GM19372 (cell line): ENCODE data around the gene SFTPD.
"Not testable (repeated sequence)": the region's sequence is repeated elsewhere in the genome, so short reads cannot be mapped to it uniquely, and the experiment has no call there.

Experiments used
- ATAC-seq: cut with Tn5 transposase; IDR thresholded peaks from one replicate; pipeline ENCODE4 v1.9.1; 2021; ENCODE audit warnings: mild to moderate bottlenecking, low read depth, moderate library complexity; ENCODE audit not compliant: unreplicated experiment

Gene SFTPD

DNA sequence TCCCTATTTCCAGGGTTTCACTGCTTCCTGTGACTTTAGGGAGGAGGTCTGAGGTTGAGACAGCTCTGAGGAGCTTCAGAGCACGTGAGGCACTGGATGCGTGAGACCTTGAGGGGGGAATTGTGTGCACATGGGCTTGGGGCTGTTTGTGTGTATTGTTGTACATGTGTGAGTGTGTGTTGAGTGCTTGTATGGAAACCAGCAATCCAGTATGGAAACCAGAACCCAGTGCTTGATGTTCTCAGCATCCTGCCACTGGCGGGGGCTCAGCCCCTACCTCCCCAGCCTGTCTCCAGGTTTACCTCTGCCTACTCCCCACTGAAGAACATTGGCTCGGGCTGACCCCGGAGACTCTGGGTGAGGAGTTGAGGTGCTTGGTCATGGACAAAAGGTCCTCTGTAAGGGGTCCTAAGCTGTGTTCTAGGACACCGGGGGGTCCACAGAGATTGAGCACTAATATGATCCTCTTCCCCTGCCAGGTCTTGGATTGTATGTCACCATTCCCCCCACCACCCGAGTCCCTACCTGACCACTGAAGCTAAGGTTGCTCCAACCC, 20.8 kb downstream of the SFTPD start:
- ATAC-seq = no peak

DNA sequence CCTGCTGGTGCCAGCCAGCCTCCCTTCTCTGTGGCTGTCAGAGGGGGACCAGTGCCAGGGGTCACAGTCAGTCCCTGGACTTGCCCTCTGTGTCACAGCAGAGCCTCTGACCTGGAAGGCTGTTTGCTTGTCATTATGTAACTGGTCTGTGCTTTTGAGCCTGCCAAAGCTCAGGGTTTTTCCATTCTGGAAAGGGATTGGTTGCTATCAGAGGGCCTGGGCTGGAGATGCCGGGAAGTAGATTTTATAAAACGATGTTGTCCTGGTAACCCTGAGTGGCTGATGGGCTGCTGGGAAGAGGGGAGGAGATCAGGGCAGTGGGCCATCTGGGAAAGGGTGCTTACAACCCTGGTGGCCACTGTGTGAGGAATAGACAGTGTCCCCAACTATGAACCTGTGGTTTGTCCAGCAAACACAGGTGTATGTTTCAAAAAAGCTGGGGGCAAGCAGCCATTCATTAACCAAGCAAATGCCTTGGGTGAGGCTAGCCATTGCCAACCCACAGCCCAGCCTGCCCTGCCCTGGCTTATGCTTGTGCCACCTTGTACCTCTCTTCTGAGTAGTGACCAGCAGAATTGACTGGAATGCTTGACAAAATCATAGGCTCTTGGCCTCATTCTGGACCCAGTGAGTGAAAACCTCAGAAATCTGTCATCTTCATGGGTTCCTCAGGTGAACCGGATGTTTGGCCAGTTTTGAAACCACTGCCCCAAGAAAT, 21.6 kb downstream of the SFTPD start:
- no peak for ATAC-seq

DNA sequence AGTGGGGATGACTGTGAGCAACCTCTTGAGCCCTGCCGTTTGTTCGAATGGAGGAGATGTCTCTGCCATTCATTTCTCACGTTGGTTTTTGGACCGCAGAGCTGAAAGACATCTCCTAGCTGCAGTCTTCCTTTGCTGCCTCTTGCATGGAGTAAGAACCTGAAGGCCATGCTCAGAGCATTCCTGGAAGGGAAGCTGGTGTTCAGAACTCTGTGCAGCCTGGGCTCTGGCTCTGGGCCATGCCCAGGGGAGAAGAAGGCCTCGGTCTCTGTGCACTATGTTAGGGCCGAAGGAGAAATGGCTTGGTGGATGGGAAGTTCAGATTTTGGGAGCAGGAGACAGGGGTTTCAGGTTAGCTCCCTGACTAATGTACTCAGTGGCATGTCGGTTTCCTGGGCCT, 22.9 kb downstream of the SFTPD start:
- no peak for ATAC-seq

DNA sequence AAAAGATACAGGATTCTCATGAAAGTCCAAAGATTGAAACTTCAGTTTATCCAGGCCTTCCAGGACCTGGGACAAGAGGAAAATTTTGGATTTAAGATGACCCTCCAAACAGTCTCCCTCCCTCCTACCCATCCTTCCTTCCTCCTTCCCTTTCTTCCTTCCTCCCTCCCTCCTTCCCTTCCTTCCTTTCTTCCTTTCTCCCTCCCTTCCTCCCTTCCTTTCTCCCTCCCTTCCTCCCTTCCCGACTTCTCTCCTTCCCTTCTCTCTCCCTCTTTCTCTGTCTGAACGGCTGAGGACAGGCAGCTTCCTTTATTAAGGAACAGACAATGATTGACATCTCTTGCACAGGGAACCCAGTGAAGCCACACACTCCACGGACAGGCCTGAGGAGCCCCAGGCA, 23.3 kb downstream of the SFTPD start:
- no peak for ATAC-seq

DNA sequence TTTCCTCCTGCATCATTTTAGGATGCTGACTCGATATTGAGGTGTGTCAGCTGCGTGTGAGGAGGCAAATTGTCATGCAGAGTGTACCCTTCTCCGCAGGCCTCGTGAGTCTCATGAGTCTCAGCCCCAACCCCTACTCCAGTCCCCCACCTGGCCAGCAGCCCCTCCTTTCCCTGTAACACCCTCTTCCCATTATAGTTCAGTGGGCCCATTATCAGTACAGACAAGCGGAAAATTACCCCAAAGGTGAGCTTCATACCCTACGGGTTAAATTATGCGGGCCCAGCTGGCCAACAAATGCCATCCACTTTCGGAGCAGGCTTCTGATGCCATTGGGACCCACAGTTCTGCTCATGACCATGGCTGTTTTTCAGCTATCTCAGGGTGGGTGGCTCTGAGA, 25.2 kb downstream of the SFTPD start:
- no peak for ATAC-seq

DNA sequence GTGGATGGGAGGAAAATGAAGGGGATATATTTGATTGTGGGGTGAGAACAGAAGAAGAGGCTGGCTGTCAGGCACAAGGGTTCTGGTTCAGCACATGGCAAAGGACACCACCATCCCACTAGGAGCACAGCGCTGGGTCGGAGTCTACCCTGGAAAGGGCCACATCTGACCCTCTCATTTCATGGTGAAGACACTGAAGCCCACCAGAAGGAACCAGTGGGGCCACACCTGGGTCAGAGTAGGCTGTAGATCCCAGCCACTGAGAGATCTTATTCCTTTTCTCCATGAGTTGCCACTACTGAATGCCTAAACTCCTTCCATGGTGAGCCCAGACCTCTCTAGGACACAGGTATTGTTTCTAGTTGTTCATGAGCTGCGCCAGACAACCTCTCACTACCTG, 25.8 kb downstream of the SFTPD start:
- no peak for ATAC-seq

DNA sequence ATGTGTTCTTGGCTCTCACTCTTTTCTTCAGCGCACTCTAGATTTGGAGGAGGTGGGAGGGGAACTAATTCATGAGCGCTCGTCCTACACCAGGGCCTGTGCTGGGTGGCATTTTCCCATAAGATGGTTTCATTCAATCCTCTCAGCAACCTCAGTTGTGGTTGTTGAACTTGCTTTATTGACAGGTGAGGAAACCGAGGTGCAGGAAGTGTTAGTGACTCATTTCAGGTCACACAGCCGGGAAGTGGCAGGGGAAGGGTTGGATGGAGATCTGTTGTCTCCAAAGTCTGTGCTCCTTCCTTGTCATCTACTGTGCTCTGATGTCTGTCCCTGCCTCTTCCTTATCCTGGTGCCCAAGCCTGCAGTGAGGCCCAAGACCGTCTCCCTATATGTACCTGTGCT, 26.9 kb downstream of the SFTPD start:
- ATAC-seq = not testable (repeated sequence)

DNA sequence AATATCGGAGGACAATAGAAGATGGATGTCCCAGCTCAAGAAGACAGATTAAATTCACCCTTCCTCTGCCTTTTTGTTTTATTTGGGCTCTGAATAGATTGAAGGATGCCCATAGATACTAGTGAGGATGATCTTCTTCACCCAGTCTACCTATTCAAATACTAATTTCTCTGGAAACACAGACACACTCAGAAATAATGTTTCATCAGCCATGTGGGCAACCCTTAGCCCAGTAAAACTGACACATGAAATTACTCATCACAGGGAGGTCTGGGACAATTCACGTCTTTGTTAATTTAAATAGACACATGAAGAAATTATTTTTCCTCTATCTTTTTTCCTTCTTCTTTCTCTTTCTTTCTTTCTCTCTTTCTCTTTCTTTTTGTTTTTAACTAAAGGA, 33.1 kb downstream of the SFTPD start:
- not testable (repeated sequence) for ATAC-seq

DNA sequence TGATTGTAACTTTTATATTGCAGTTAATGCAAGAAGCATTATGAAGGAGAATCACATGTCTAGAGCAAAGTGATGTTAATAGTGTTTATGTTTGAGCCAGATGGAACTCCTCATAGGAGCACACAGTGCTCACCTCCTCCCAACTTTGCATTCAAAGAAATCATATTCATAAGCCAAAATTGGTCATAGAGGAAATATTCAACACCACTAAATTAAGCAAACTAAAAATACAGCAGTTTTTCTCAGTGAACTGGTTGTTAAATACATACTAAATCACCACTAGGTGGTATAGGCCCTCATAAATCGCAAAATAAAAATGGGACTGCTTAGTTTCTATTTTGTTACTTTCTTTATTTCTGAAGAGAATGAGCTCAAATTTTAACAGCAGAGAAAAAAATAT, 34.4 kb downstream of the SFTPD start:
- not testable (repeated sequence) for ATAC-seq

DNA sequence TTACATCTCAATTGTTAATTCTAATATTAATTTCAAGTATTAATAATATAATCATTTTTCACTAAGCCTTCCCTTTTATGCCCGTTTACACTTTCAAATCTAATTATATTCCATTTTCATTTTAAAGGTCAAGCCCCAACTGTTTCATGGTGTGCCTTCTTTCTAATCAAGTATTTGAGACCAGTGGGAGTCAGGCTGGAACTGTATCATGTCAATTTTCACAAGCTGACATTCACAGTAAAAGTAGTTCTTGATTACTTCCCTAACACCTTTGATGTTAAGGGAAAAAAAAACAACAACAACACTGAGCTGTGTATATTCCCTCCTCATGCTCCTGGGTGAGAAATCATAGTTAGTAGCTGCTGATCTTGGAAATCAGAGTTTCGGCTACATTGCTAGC, 38.1 kb downstream of the SFTPD start:
- no peak for ATAC-seq

DNA sequence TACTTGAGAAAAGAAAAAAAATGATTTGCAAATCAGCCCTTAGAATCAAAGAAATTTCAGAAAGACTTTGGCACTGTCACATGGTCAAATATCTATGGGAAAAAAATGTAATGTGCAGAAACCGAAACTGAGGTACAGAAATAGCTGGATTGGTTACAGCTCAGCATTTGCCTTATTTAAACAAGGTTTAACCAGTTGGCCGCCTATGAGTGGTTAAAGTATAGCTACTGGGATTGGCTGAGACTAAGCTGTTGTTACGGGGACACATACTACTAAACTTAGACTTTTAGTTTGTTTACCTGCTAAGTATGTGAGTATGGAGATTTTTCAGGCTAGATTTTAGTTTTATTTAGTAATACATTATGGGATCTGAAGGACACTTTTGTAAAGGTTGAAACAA, 38.6 kb downstream of the SFTPD start:
- ATAC-seq = no peak

DNA sequence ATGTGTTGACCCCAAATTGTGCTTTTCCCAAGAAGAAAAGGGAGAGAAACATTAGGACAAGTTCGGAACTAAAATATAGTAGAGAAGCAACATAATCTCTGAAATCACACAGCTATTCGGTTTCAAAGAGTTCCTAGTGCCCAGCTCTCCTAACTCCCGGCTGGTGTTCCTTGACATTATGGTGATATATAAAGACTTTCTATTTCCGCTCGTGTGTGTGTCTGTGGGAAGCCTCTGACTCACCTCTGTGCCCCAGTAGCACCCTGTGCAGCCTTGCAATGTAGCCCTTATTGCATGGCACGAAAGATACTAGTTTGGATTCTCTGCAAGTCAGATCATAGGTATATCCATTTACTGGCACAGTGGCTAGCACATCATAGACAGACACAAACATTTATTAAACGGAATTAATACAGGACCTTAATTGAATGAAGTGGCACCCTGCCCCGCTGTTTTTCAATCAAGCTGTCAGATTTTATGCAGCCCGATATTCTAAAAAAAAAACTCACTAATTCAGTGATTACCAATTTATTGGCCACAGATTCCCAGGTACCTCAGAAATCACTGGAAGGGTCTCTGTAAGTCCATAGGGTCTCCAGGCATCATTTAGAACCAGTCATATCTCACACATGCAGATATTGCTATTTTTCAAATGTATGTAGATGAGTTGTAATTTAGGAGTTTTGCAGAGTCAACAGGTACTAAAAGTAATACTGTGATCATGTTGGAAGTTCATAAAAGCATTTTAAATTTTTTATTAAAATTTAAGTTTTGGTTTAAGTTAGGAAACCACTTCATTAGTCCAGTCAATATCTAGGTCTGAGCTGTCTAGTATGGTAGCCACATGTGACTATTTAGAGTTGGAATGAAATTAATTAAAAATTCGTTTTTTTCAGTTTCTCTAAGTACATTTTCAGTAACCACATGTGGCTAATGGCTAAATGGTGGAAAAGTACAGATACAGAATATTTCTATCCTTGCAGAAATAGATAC, 43.3 kb downstream of the SFTPD start:
- no peak for ATAC-seq

DNA sequence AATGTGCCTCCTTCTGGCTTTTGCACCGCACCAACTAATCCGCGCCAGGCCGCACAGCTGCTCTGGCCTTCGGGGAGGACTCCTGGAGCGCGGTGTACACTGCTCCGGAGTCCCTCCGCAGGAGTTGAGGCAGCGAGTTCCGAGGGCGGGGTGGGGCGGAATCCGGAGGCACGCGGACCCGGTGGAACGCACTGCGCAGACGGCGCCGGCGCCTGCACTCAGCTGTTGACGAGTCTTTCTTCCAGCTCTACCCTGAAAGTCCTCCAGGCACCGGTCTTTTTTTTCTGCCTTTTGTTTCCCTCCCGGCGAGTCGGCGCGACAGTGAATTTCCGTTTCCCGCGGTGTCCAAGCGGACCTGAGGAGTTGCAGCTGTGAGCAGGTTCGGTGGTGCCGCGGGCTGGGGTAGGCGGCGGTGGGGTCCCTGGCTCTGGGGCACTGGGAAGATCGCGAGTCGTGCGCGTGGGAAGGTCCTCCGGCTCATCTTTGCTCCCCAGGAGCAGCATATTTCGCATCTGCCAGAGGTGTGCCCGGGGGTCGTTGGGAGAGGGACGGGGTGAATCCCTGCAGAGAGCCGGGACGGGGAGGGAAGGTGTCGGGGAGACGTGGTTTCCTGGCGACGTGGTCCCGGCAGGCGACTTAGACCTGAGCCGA, 44.1 kb downstream of the SFTPD start:
- ATAC-seq = no peak

DNA sequence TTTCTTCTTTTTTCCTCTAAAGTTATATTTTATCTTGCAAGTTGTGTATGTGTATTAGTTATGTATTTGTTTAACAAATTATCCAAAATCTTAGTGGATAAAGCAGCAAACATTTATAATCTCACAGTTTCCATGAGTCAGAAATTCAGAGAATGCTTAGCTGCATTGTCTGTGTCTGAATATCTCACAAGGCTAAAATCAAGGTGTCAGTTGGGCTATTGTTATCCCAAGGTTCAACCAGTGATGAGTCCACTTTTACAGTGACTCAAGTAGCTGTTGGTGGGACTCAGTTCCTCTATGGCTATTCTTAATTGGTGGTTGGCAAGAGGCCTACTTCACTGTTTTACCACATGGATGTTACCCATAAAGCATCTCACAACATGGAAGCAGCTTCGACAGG, 47.3 kb downstream of the SFTPD start:
- ATAC-seq = not testable (repeated sequence)

DNA sequence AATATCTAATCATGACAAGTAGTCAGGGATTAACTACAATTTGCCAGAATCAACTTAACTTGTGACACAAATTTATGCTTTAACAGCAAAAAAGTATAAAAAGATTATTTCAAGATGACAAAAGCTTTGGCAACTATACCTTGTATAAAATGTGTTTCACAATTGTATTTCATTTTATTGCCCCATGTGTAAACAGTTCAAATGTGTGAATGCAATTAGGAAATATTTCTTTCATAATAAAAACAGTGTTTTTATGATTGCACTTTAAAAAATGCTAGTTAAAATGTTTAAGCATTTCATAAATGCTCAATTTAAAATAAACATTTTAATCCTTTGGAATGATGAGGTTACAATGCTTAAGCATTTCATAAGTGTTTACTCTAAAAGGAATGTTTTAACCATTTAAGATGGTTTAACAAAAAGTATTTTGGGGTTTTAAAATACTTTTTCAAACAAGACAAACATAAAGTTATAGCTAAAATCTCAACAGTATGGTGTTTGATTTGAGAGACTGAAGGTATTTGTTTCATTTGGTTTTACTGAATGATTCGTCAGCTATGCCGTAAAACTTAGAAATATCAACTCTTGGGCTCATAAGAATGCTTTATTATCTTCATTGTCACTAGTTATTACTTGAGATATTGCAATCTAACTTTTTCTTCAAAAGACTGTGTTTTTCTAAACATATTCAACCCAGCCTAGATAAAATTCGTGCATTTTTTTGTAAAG, 50.1 kb downstream of the SFTPD start:
- ATAC-seq = no peak

DNA sequence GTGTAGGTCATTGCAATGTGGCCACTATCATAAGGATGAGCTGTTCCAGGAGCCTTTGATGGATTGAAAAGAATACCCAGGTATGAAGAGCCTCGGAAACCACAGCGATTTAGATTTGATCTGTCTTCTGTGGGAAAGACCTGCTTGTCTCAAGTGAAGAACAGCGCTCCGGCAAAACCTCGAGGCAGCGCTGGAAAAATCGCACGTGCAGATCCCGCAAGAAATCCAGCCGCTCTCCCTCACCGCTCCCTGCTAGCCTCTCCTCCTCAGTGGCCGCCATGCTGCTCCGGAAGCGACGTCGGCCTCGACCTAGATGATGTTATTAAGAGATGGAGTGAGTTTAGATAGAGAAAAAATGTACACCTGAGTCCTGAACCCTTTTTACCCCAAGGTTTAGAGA, 56.0 kb downstream of the SFTPD start:
- not testable (repeated sequence) for ATAC-seq

DNA sequence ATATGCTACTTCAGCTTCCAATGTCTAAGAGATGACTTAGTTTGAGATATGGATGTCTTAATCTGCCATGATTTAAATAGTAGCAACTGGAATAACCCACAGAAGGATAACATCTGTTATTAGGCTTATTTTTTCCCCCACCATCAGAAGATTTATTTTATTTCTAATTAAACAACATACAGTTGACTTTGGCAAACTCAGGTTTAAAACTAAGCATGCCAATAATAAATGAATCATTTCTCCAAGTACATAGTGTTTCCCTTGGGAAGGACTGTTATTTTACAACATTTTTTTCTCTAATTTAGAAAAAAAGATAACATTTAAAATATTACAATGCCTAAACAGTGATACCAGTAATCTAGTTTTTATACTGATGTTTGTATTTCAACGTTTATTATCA, 58.4 kb downstream of the SFTPD start:
- ATAC-seq = no peak

DNA sequence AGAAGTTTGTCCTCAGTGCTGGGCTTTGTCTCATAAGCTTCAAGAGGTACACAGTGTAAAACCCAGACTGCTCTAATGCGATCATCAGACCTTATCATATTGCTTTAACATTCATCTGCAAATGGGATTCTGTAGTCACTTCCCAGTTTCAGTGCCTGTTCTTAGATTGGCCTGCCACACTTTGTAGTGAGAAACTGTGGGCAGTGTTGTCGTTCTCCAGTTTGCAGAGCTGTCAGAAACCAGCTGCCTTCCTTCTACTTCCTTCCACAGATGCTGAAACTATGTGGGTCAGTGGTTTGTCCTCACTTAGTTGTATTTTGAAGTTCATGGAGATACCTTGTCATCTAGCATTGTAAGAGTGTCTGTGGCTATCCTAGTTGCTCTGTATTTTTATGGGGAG, 59.9 kb downstream of the SFTPD start:
- ATAC-seq = not testable (repeated sequence)
